H1 (cell line): ENCODE data around the gene PCNX3. TPM values are rescaled to one million over a fixed set of nuclear protein-coding genes. Genes with fewer than 3 reads are reported as not detected.

Source experiments
- ASH2L ChIP-seq: fragments of 200-600, 300-600 bp; sonication (generic); IDR thresholded peaks from one replicate; pipeline ENCODE4 v1.7.1; 2017; ENCODE audit warnings: low read length
- CBX8 ChIP-seq: fragments of 300-800, 300-1000 bp; sonication (generic); IDR thresholded peaks from 2 replicates; pipeline ENCODE4 v1.7.1; 2016; ENCODE audit warnings: low read depth, low read length, borderline replicate concordance
- EZH2 ChIP-seq: fragments of 200-600 bp; sonication (generic); IDR thresholded peaks from 2 replicates; pipeline ENCODE4 v1.7.1; 2012; ENCODE audit warnings: low read depth, mild to moderate bottlenecking, moderate library complexity, low read length, inconsistent platforms; ENCODE audit not compliant: severe bottlenecking
- GABPA ChIP-seq: IDR thresholded peaks from 2 replicates; pipeline ENCODE4 v1.6.1; 2011; ENCODE audit warnings: mild to moderate bottlenecking, low read length, moderate library complexity, borderline replicate concordance; ENCODE audit not compliant: insufficient read depth
- KDM1A ChIP-seq: fragments of 200-600, 300-600 bp; sonication (generic); IDR thresholded peaks from 2 replicates; pipeline ENCODE4 v1.7.1; 2016; ENCODE audit warnings: mild to moderate bottlenecking, low read length, borderline replicate concordance
- POLR2A ChIP-seq, 2 experiments: IDR thresholded peaks; 1 replicate in 1 of 2; 2 replicates in 1 of 2; pipeline ENCODE4 v1.6.1; 2011; ENCODE audit warnings: low read depth in 2 of 2, low read length in 2 of 2, mild to moderate bottlenecking in 2 of 2; ENCODE audit errors: control extremely low read depth in 1 of 2
- POLR2AphosphoS5 ChIP-seq: IDR thresholded peaks from 2 replicates; pipeline ENCODE4 v1.6.1; 2011; ENCODE audit warnings: low read depth, low read length
- RAD21 ChIP-seq, 2 experiments: IDR thresholded peaks in 1 of 2; conservative IDR thresholded peaks in 1 of 2; 2 replicates each; pipeline ENCODE4 v1.6.1; 2011; ENCODE audit warnings: low read depth in 2 of 2, low read length in 2 of 2, improper control_type of control experiment in 1 of 2, inconsistent platforms in 1 of 2, mild to moderate bottlenecking in 1 of 2, moderate library complexity in 1 of 2
- RNF2 ChIP-seq: fragments of 200-900, 300-1000 bp; sonication (generic); IDR thresholded peaks from 2 replicates; pipeline ENCODE4 v1.7.1; 2016; ENCODE audit warnings: borderline replicate concordance, low read depth, mild to moderate bottlenecking, antibody characterized with exemption, low read length; ENCODE audit not compliant: poor library complexity, severe bottlenecking; ENCODE audit errors: missing control alignments
- RXRA ChIP-seq: IDR thresholded peaks from 2 replicates; pipeline ENCODE4 v1.6.1; 2011; ENCODE audit warnings: low read depth, mild to moderate bottlenecking, low read length, moderate library complexity; ENCODE audit not compliant: insufficient read depth
- SIRT6 ChIP-seq: IDR thresholded peaks from one replicate; pipeline ENCODE4 v1.7.1; 2012; ENCODE audit warnings: low read length, inconsistent platforms
- SP1 ChIP-seq: IDR thresholded peaks from 2 replicates; pipeline ENCODE4 v1.6.1; 2011; ENCODE audit warnings: low read depth, low read length
- SP4 ChIP-seq: IDR thresholded peaks from 2 replicates; pipeline ENCODE4 v1.6.1; 2012; ENCODE audit warnings: low read length, inconsistent platforms
- SUZ12 ChIP-seq: fragments of 200-600 bp; sonication (generic); IDR thresholded peaks from 2 replicates; pipeline ENCODE4 v1.6.1; 2012; ENCODE audit warnings: mild to moderate bottlenecking, inconsistent platforms, low read length, moderate library complexity, mixed read lengths
- TAF1 ChIP-seq: IDR thresholded peaks from 2 replicates; pipeline ENCODE4 v1.6.1; 2011; ENCODE audit warnings: mild to moderate bottlenecking, low read depth, low read length
- TAF7 ChIP-seq: optimal IDR thresholded peaks from 2 replicates; pipeline ENCODE3; 2011; ENCODE audit warnings: low read depth, mild to moderate bottlenecking, inconsistent platforms, low read length, moderate library complexity, borderline replicate concordance
- TBP ChIP-seq: IDR thresholded peaks from 2 replicates; pipeline ENCODE4 v1.6.1; 2011; ENCODE audit warnings: low read depth, low read length, improper control_type of control experiment
- polyA plus RNA-seq, 7 experiments: library from polyadenylated mRNA; depleted of rRNA in 3 of 7; stranded (reverse) in 5 of 7; unstranded in 2 of 7; fragments of >200 nt in 5 of 7; fragments of 200-250 nt in 2 of 7; gene quantifications; 1 replicate in 5 of 7; 2 replicates in 1 of 7; 4 replicates in 1 of 7; pipeline versions ENCODE4 v1.2.1 to v1.2.3, GENCODE V29; 2011 to 2013; ENCODE audit warnings: missing spikeins in 2 of 7, mixed read lengths in 2 of 7
- total RNA-seq: library from RNA; stranded (reverse); fragmentation: NEBNext Ultra II Directional; extraction: Animal tissue kit (Norgen Biotek cat#: 25700); gene quantifications from 2 replicates; pipeline ENCODE4 v1.2.1, GENCODE V29; 2021
- TF ChIP-seq, protein P1 (sequence below), 3 experiments: IDR thresholded peaks; 1 replicate in 2 of 3; 2 replicates in 1 of 3; pipeline versions ENCODE4 v1.5.1 to v1.6.1; 2011; ENCODE audit warnings: low read length in 3 of 3, mild to moderate bottlenecking in 3 of 3, inconsistent platforms in 2 of 3, low read depth in 1 of 3, moderate library complexity in 1 of 3; ENCODE audit not compliant: insufficient read depth in 1 of 3; ENCODE audit errors: control extremely low read depth in 1 of 3
- TF ChIP-seq, protein P2 (sequence below): IDR thresholded peaks from 2 replicates; pipeline ENCODE4 v1.6.1; 2012; ENCODE audit warnings: low read length, inconsistent platforms

The PCNX3 gene
- total and polyA plus RNA-seq, 2 of the 8 experiments (the other 6 are each of a cell fraction or from before 2014, with no cell fraction given) = 27.2 to 38.8 TPM

DNA sequence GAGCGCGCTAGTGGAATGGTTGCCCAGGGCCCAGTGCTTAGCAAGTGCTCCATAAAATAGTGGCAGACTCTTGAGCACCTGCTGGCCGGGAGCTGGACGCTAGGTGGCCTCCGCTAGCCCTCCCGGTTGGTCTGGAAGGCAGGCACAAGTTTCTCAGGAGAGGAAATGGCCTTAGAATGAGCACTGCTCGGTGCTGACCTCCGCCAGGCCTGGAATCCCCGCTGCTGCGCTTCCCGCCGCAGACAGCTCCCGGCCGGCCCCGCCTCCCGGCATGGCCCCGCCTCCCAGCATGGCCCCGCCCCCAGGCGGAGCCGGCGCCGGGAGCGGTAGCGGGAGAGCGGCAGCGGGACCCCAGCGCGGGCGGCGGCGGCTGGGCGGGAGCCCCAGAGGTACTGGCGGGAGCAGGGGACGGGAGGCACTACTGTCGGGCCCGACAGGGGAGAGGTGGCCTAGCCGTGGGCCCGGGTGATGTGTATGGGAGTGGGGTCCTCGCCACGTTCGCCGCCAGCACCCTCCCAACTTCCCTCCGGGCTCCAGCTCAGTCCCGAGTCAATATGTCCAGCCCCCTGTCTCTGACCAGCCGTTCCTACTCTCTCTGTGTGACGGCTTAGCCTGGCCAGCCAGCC is 22.3 kb downstream of the PCNX3 start, which contains the start of gene SIPA1 (continued):
- TF ChIP-seq ASH2L = no peak
- TF ChIP-seq TBP = peak; percentile 42; the same call in 1 of the 2 replicates
- TF ChIP-seq, protein P1, sequence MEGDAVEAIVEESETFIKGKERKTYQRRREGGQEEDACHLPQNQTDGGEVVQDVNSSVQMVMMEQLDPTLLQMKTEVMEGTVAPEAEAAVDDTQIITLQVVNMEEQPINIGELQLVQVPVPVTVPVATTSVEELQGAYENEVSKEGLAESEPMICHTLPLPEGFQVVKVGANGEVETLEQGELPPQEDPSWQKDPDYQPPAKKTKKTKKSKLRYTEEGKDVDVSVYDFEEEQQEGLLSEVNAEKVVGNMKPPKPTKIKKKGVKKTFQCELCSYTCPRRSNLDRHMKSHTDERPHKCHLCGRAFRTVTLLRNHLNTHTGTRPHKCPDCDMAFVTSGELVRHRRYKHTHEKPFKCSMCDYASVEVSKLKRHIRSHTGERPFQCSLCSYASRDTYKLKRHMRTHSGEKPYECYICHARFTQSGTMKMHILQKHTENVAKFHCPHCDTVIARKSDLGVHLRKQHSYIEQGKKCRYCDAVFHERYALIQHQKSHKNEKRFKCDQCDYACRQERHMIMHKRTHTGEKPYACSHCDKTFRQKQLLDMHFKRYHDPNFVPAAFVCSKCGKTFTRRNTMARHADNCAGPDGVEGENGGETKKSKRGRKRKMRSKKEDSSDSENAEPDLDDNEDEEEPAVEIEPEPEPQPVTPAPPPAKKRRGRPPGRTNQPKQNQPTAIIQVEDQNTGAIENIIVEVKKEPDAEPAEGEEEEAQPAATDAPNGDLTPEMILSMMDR (IDR thresholded peaks at IDR 0.05; ENCODE audit: control extremely low read depth in 1 of 3, insufficient read depth in 1 of 3, low read depth in 1 of 3, low read length in 3 of 3) = peak in 2 of 3 experiments; percentile 60 to 71; a peak in 3 of 4 replicates
- TF ChIP-seq POLR2AphosphoS5 = peak; percentile 73
- no peak for TF ChIP-seq CBX8
- peak; percentile 70 for TF ChIP-seq TAF7
- no peak for TF ChIP-seq SP4
- TF ChIP-seq EZH2 = no peak
- TF ChIP-seq RNF2 = no peak
- no peak for TF ChIP-seq RXRA
- TF ChIP-seq GABPA = peak; percentile 5; the same call in 1 of the 2 replicates
- peak; percentile 87 for TF ChIP-seq TAF1
- TF ChIP-seq SIRT6 = no peak
- peak in 1 of 2 experiments; percentile 74; a peak in 2 of 3 replicates for TF ChIP-seq POLR2A (IDR thresholded peaks at IDR 0.05; ENCODE audit: control extremely low read depth in 1 of 2, low read depth in 2 of 2, low read length in 2 of 2)
- TF ChIP-seq RAD21 (IDR thresholded peaks at IDR 0.05 in 1 of 2, conservative IDR thresholded peaks at IDR 0.05 in 1 of 2; ENCODE audit: low read depth in 2 of 2, low read length in 2 of 2) = peak; percentile 21 to 51; a peak in 3 of 4 replicates
- no peak for TF ChIP-seq SUZ12
- TF ChIP-seq, protein P2, sequence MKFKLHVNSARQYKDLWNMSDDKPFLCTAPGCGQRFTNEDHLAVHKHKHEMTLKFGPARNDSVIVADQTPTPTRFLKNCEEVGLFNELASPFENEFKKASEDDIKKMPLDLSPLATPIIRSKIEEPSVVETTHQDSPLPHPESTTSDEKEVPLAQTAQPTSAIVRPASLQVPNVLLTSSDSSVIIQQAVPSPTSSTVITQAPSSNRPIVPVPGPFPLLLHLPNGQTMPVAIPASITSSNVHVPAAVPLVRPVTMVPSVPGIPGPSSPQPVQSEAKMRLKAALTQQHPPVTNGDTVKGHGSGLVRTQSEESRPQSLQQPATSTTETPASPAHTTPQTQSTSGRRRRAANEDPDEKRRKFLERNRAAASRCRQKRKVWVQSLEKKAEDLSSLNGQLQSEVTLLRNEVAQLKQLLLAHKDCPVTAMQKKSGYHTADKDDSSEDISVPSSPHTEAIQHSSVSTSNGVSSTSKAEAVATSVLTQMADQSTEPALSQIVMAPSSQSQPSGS = no peak
- no peak for TF ChIP-seq KDM1A
- TF ChIP-seq SP1 = peak; percentile 61; the same call in 1 of the 2 replicates
